ENCODE measurements around the gene EEIG2. TPM values are rescaled to one million over a fixed set of nuclear protein-coding genes. Genes with fewer than 3 reads are reported as not detected.

EEIG2 gene
- polyA plus RNA-seq, 2 of the 4 experiments (the other 2 are of a cell fraction) = 5.3 to 7.9 TPM

GRCh38 chr1:108573183-108573582 is 13.3 kb downstream of the EEIG2 start:
- no peaks in the 10 kb centered on the region for H3K9me3 ChIP-seq
- FAIRE-seq = no peak
- TF ChIP-seq FOSB (CRISPR knock-in tag; IDR thresholded peaks at IDR 0.05) (no peak), KDM1A (IDR thresholded peaks at IDR 0.05; ENCODE audit: low read depth) (no peak), ATOH8 (CRISPR knock-in tag; IDR thresholded peaks at IDR 0.05; ENCODE audit: low read depth) (no peak), CTCF (IDR thresholded peaks at IDR 0.05) (no peak), NR3C1 (IDR thresholded peaks at IDR 0.05) (no peak)
- 92% methylated on average over 2 of the region's 2 CpGs for WGBS (ENCODE audit: missing lambda C conversion rate)
- ATAC-seq = no peak
- CTCF ChIA-PET = no interaction called here
- H3K4me1 ChIP-seq = 0 out of 3 replicates have a peak, but pooled peaks cover 6% of the 10 kb centered on the region
- H3K27ac ChIP-seq = no peak overlapping the region
- no peak for DNase-seq (ENCODE audit: low read depth in 1 of 2, low spot score in 1 of 2)
- H3K4me2 ChIP-seq = no peak overlapping the region
- no peak overlapping the region for H3K4me3 ChIP-seq
- POLR2A ChIA-PET = no interaction called here

GRCh38 chr1:108574008-108574407 is 14.1 kb downstream of the EEIG2 start:
- TF ChIP-seq ZNF302 (CRISPR knock-in tag; IDR thresholded peaks at IDR 0.05) (no peak), BHLHE40 (IDR thresholded peaks at IDR 0.05; ENCODE audit: low read depth, low read length) (no peak), PBX3 (IDR thresholded peaks at IDR 0.05) (no peak), HMGXB4 (CRISPR knock-in tag; IDR thresholded peaks at IDR 0.05; ENCODE audit: borderline replicate concordance) (no peak), GATA3 (IDR thresholded peaks at IDR 0.05; ENCODE audit: borderline replicate concordance) (no peak), CTCF (IDR thresholded peaks at IDR 0.05) (no peak), HOXB5 (CRISPR knock-in tag; IDR thresholded peaks at IDR 0.05) (no peak), MAZ (IDR thresholded peaks at IDR 0.05; ENCODE audit: borderline replicate concordance, low read depth, low read length) (no peak), HOXB13 (CRISPR knock-in tag; IDR thresholded peaks at IDR 0.05; ENCODE audit: low read depth) (no peak), HDAC2 (IDR thresholded peaks at IDR 0.05) (no peak), SREBF2 (IDR thresholded peaks at IDR 0.05) (no peak), RCOR1 (IDR thresholded peaks at IDR 0.05; ENCODE audit: low read depth, low read length) (no peak), HEYL (CRISPR knock-in tag; IDR thresholded peaks at IDR 0.05) (no peak), REST (IDR thresholded peaks at IDR 0.05) (no peak), FOSB (CRISPR knock-in tag; IDR thresholded peaks at IDR 0.05) (no peak)
- ChIA-PET POLR2A (no interaction called here), CTCF (no interaction called here)
- no peaks in the 10 kb centered on the region for H3K9me3 ChIP-seq
- H3K4me1 ChIP-seq = 0 out of 3 replicates have a peak, but pooled peaks cover 6% of the 10 kb centered on the region
- FAIRE-seq = no peak
- no peak overlapping the region for H3K27ac ChIP-seq
- DNase-seq (ENCODE audit: low read depth in 1 of 2, low spot score in 1 of 2) = no peak
- no peak overlapping the region for H3K4me3 ChIP-seq
- H3K4me2 ChIP-seq = no peak overlapping the region
- ATAC-seq = no peak
